Activated CD4-positive, alpha-beta T cell treated with anti-CD3 and anti-CD28 coated beads for 1 hour (primary cell): ENCODE data around the gene KRT28.
"Not testable (repeated sequence)": the region's sequence is repeated elsewhere in the genome, so short reads cannot be mapped to it uniquely, and the experiment has no call there.

Experiments
- DNase-seq: peaks from one replicate; pipeline ENCODE4 v3.0.0-alpha.2; 2020

Gene KRT28

GRCh38 chr17:40778461-40778860 is 21.3 kb downstream of the KRT28 start:
- DNase-seq = no peak

GRCh38 chr17:40777971-40778370 is 21.8 kb downstream of the KRT28 start:
- DNase-seq = no peak

GRCh38 chr17:40777459-40777858 is 22.3 kb downstream of the KRT28 start:
- DNase-seq = no peak

- no peak for DNase-seq
These were observed 23.8 kb downstream of the KRT28 start for GRCh38 chr17:40775945-40776344.

- no peak for DNase-seq
These were observed 27.7 kb downstream of the KRT28 start, which contains the start of gene KRT26 for GRCh38 chr17:40772101-40772500. TSS of gene KRT26 (minus strand) at chr17:40772201. CDS start at chr17:40772113, 88 bp downstream.

- no peak for DNase-seq
These were observed 34.1 kb downstream of the KRT28 start for GRCh38 chr17:40765657-40766056.

GRCh38 chr17:40763752-40764151 is 36.0 kb downstream of the KRT28 start:
- no peak for DNase-seq

- no peak for DNase-seq
These were observed 39.4 kb downstream of the KRT28 start for GRCh38 chr17:40760105-40761016.

- DNase-seq = no peak
These were observed 44.5 kb downstream of the KRT28 start, which contains the start of gene KRT25 for GRCh38 chr17:40755231-40755630. TSS of gene KRT25 (minus strand) at chr17:40755331. CDS start at chr17:40755271, 60 bp downstream.

- no peak for DNase-seq
These were observed 46.0 kb downstream of the KRT28 start for GRCh38 chr17:40753804-40754203.

- no peak for DNase-seq
These were observed 48.7 kb downstream of the KRT28 start for GRCh38 chr17:40751065-40751464.

GRCh38 chr17:40750391-40750790 is 49.4 kb downstream of the KRT28 start:
- no peak for DNase-seq

GRCh38 chr17:40748666-40749065 is 51.1 kb downstream of the KRT28 start:
- DNase-seq = not testable (repeated sequence)
